ENCODE data around the gene UFM1.

GRCh38 chr13:38346764-38347163 is 2.9 kb upstream of the UFM1 start:
- TF ChIP-seq POLR2A (IDR thresholded peaks at IDR 0.05): no peak
- TF ChIP-seq, protein P1, sequence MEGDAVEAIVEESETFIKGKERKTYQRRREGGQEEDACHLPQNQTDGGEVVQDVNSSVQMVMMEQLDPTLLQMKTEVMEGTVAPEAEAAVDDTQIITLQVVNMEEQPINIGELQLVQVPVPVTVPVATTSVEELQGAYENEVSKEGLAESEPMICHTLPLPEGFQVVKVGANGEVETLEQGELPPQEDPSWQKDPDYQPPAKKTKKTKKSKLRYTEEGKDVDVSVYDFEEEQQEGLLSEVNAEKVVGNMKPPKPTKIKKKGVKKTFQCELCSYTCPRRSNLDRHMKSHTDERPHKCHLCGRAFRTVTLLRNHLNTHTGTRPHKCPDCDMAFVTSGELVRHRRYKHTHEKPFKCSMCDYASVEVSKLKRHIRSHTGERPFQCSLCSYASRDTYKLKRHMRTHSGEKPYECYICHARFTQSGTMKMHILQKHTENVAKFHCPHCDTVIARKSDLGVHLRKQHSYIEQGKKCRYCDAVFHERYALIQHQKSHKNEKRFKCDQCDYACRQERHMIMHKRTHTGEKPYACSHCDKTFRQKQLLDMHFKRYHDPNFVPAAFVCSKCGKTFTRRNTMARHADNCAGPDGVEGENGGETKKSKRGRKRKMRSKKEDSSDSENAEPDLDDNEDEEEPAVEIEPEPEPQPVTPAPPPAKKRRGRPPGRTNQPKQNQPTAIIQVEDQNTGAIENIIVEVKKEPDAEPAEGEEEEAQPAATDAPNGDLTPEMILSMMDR (IDR thresholded peaks at IDR 0.05): no peak

Measured in esophagus squamous epithelium (tissue), 4 donors.